ENCODE data around the gene SORT1.
"Not testable (repeated sequence)": the region's sequence is repeated elsewhere in the genome, so short reads cannot be mapped to it uniquely, and the experiment has no call there.

Gene SORT1

DNA sequence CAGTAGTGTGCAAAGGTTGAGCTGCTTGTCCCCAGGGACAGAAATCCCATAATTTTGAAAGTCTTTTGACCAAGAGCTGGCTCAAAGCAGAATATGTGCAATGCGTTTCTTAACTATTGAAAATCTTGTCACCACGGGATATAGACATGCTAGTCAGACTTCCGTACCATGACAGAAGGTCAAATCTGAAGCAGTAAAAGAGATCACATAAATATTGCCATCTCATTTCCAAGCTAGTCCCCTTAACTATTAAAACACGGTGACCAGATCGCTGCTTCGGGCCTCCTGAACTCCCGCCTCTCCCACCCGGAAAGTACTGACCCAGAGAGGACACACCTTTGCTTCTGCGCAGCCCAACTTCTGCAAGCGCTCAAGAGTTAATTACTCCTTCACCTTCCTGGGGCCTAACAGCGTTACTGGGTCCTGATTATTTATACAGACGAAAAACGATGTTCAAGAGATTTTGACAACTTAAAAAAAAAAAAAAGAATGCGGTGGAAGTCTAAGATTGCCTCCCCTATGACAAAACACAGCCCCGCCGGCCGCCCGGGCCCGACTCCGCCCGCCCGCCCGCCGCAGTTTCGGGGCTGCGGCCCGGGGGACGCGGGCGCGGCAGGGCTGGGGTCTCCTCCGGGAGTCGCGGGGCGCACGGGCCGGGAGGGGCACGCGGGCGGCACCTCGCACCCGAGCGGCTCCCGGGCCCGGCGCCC is 692 bp downstream of the SORT1 start:
- DNase-seq (ENCODE audit: insufficient read length, low spot score) (no peak), FAIRE-seq (no peak)

DNA sequence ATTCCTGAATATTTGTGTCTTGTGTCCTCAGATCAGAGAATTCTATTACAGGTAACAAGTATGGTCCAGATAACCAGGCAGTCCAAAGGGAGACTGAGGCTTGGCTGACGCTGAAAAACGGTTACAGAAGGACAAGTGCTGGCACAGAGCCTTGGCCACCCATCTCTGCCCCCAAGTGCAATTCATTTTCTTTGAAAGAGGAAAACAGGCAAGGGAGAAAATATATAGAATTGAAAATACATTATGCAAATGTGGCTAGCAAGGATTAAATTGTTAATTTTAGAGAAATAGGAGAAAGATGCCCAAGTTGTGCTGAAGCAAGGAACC is 1.2 kb downstream of the SORT1 start:
- no peak for DNase-seq (ENCODE audit: insufficient read length, low spot score)
- TF ChIP-seq, protein P1, sequence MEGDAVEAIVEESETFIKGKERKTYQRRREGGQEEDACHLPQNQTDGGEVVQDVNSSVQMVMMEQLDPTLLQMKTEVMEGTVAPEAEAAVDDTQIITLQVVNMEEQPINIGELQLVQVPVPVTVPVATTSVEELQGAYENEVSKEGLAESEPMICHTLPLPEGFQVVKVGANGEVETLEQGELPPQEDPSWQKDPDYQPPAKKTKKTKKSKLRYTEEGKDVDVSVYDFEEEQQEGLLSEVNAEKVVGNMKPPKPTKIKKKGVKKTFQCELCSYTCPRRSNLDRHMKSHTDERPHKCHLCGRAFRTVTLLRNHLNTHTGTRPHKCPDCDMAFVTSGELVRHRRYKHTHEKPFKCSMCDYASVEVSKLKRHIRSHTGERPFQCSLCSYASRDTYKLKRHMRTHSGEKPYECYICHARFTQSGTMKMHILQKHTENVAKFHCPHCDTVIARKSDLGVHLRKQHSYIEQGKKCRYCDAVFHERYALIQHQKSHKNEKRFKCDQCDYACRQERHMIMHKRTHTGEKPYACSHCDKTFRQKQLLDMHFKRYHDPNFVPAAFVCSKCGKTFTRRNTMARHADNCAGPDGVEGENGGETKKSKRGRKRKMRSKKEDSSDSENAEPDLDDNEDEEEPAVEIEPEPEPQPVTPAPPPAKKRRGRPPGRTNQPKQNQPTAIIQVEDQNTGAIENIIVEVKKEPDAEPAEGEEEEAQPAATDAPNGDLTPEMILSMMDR (IDR thresholded peaks at IDR 0.05; ENCODE audit: insufficient read depth, missing control alignments), result no peak
- FAIRE-seq, result no peak

More for the DNA sequence above, 692 bp downstream of the SORT1 start:
- TF ChIP-seq, protein P1 (IDR thresholded peaks at IDR 0.05; ENCODE audit: insufficient read depth, missing control alignments), result no peak

DNA sequence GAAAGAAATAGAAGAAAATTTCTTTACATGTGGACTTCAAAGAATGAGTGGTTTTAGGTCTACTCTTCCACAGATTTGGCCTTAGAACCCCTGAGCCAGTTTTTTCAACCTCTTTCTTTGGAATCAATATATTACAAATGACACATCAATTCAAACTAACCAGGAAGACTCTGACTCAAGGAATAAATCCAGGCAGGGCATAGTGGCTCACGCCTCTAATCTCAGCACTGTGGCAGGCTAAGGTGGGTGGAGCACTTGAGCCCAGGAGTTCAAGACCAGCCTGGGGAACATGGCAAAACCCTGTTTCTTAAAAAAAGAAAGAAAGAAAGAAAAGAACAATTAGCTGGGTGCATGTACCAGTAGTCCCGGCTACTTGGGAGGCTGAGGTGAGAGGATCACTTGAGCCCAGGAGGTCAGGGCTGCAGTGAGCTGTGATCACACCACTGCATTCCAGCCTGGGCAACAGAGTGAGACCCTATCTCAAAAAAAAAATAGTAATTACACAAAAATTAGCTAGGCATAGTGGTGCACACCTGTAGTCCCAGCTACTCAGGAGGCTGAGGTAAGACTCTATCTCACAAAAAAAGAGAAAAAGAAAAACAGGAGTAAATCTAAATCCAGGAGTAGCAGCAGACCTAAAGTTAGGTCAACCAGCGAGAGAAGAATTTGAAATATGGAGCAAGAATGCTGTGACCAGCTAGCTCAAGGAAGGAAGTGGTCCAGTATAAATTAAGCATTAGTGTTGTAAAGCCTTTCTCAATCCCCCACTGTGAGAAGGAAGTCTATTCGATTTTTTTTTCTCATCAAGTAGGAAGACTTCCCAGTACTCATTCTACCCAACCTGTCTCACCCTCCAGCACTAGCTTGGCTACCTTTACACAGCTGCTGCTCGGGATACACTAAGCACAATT is 1.9 kb downstream of the SORT1 start:
- FAIRE-seq (no peak), DNase-seq (ENCODE audit: insufficient read length, low spot score) (no peak)
- TF ChIP-seq, protein P1 (IDR thresholded peaks at IDR 0.05; ENCODE audit: insufficient read depth, missing control alignments), result no peak

DNA sequence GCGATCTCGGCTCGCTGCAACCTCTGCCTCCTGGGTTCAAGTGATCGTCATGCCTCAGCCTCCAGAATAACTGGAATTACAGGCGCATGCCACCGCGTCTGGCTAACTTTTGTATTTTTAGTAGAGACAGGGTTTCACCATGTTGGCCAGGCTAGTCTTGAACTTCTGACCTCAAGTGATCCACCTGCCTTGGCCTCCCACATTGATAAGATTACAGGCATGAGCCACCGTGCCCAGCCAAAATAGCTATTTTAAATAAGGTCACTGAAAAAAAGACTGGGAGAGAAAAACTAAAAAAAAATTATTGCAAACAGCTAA is 2.5 kb downstream of the SORT1 start:
- not testable (repeated sequence) for FAIRE-seq; DNase-seq (ENCODE audit: insufficient read length, low spot score)

DNA sequence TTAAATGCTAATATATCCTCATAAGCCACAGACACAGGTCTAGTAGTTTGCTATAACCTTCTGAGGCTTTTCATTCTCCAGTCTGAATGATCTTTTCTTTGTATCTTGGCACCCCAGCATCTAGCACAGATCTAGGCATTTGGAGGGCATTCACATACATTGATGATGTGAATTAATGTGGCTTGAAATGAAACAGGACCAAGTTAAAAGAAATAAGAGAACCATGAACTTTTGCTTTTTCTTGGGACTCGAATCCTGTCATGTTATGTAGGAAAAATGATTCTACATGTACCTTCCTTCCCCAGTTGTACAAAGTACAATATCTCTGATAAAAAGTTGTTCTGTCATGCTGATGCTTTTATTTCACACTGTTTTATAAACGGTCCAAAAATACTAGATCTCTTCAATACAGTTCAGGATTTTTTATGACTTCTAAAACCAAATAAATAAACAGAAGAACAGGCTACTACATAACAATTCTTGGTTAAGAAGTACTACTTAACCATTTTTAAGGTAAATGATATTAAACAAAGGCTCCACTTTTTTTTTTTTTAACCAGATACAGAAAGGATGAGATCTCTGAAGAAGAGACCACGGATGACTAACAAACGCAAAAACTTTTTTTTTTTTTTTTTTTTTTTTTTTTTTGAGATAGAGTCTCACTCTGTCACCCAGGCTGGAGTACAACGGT is 3.0 kb downstream of the SORT1 start:
- no peak for FAIRE-seq
- DNase-seq (ENCODE audit: insufficient read length, low spot score), result no peak
- TF ChIP-seq, protein P1 (IDR thresholded peaks at IDR 0.05; ENCODE audit: insufficient read depth, missing control alignments), result no peak

DNA sequence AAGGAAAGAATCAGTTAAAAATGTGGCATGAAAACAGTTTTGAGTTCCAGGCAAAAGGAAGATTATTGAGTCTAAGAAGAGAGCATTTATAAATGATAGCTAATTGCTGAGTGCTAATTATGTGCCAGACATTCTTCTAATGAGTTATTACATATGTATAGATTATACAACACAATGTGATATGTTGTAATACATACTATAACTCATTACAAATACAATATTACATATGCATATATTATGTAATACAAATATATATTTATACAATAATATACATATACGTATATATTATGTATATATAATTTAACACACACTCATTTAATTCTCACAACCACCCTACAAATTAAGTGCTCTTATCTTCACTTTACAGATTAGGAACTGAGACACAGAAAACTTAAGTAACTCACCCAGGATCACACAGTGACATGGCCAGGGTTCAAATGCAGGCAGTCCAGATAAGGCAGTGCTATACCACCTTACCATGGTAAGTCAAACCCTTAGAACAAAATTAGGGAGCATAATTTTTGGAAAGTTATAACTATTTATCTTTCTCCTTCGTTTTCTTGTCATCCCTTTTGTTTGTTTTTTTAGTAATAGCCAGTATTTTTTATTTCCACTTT is 4.0 kb downstream of the SORT1 start:
- FAIRE-seq (no peak), DNase-seq (ENCODE audit: insufficient read length, low spot score) (no peak)
- TF ChIP-seq, protein P1 (IDR thresholded peaks at IDR 0.05; ENCODE audit: insufficient read depth, missing control alignments), result no peak

Measured in D721Med (cell line).